ENCODE results near the gene PLCZ1.
"Not testable (repeated sequence)": the region's sequence is repeated elsewhere in the genome, so short reads cannot be mapped to it uniquely, and the experiment has no call there.

DNA sequence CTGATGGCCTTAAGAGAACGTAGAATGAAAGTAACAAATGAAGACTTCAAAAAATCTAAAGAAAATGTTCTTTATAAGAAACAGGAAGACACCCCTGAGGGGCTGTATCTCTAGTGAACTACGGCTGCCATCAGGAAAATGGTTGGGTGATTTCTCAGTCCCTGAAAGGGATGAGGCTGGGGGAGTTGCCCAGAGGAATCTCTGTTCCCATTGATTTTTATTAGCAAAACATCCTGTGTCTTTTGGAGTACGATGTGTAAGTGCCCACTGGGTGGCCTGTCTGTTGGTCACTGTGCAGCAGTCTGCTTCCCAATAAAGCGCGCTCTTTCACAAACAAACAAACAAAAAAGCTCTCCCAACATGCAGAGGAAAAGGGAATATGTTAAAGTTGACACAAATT is 43.8 kb downstream of the PLCZ1 start:
- TF ChIP-seq POLR2A, CTCF, EP300 (IDR thresholded peaks at IDR 0.05): not testable (repeated sequence)
